K562 (cell line): Measurements from ENCODE around the gene ALK. TPM values are rescaled to one million over a fixed set of nuclear protein-coding genes. Genes with fewer than 3 reads are reported as not detected.

Experiments used
- GABPB2 ChIP-seq: fragments of 250-450 bp; sonication (Bioruptor Pico); conservative IDR thresholded peaks from 2 replicates; pipeline ENCODE4 v1.5.1; 2021; ENCODE audit warnings: mild to moderate bottlenecking
- ZSCAN29 ChIP-seq: fragments of 450-650 bp; IDR thresholded peaks from 2 replicates; pipeline ENCODE4 v1.6.1; 2017
- polyA plus RNA-seq, 8 experiments: library from polyadenylated mRNA; depleted of rRNA in 4 of 8; stranded (reverse) in 5 of 8; unstranded in 3 of 8; fragments of >200 nt; fragmentation: Nextera tagmentation in 2 of 8; fragmentation: Illumina TruSeq in 1 of 8; extraction: Ambion mirVana in 2 of 8; extraction: Trizol in 1 of 8; gene quantifications; 2 replicates each; pipeline versions ENCODE4 v1.2.1 to v1.2.3, GENCODE V29; 2011 to 2014; ENCODE audit warnings: inconsistent platforms in 1 of 8, missing spikeins in 1 of 8
- total RNA-seq, 7 experiments: library from RNA; depleted of rRNA in 6 of 7; stranded (reverse); fragments of >200 nt in 6 of 7; fragmentation: Illumina TruSeq in 2 of 7; extraction: Trizol in 2 of 7; gene quantifications; 2 replicates each; pipeline versions ENCODE4 v1.2.1 to v1.2.3, GENCODE V29; 2011 to 2021; ENCODE audit warnings: low replicate concordance in 1 of 7
- TF ChIP-seq, protein P1 (sequence below): fragments of 450-650 bp; IDR thresholded peaks from 2 replicates; pipeline ENCODE4 v1.6.1; 2016; ENCODE audit warnings: mild to moderate bottlenecking, moderate library complexity

The ALK gene
- total and polyA plus RNA-seq, 9 of the 15 experiments (the other 6 are each of a cell fraction or from before 2014, with no cell fraction given): not detected

DNA sequence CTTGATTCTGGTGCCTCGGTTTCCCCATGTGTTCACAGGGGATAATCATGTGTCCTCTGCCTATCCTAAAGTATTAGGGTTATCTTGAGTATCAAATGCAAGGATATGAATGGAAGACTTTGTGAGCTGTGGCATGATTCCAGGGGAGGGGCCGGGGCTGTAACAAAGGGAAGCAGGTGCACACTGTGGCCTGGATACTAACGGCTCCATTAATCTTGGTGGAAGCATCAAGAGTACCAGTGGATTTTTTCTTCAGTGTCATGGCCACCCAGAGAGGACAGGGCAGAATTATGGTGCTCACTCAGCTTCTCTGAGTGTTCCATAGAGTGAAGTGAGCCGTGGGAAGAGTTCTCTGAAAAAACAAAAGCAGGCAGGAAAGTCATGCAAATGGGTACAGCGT is 320.1 kb downstream of the ALK start (continued):
- TF ChIP-seq, protein P1, sequence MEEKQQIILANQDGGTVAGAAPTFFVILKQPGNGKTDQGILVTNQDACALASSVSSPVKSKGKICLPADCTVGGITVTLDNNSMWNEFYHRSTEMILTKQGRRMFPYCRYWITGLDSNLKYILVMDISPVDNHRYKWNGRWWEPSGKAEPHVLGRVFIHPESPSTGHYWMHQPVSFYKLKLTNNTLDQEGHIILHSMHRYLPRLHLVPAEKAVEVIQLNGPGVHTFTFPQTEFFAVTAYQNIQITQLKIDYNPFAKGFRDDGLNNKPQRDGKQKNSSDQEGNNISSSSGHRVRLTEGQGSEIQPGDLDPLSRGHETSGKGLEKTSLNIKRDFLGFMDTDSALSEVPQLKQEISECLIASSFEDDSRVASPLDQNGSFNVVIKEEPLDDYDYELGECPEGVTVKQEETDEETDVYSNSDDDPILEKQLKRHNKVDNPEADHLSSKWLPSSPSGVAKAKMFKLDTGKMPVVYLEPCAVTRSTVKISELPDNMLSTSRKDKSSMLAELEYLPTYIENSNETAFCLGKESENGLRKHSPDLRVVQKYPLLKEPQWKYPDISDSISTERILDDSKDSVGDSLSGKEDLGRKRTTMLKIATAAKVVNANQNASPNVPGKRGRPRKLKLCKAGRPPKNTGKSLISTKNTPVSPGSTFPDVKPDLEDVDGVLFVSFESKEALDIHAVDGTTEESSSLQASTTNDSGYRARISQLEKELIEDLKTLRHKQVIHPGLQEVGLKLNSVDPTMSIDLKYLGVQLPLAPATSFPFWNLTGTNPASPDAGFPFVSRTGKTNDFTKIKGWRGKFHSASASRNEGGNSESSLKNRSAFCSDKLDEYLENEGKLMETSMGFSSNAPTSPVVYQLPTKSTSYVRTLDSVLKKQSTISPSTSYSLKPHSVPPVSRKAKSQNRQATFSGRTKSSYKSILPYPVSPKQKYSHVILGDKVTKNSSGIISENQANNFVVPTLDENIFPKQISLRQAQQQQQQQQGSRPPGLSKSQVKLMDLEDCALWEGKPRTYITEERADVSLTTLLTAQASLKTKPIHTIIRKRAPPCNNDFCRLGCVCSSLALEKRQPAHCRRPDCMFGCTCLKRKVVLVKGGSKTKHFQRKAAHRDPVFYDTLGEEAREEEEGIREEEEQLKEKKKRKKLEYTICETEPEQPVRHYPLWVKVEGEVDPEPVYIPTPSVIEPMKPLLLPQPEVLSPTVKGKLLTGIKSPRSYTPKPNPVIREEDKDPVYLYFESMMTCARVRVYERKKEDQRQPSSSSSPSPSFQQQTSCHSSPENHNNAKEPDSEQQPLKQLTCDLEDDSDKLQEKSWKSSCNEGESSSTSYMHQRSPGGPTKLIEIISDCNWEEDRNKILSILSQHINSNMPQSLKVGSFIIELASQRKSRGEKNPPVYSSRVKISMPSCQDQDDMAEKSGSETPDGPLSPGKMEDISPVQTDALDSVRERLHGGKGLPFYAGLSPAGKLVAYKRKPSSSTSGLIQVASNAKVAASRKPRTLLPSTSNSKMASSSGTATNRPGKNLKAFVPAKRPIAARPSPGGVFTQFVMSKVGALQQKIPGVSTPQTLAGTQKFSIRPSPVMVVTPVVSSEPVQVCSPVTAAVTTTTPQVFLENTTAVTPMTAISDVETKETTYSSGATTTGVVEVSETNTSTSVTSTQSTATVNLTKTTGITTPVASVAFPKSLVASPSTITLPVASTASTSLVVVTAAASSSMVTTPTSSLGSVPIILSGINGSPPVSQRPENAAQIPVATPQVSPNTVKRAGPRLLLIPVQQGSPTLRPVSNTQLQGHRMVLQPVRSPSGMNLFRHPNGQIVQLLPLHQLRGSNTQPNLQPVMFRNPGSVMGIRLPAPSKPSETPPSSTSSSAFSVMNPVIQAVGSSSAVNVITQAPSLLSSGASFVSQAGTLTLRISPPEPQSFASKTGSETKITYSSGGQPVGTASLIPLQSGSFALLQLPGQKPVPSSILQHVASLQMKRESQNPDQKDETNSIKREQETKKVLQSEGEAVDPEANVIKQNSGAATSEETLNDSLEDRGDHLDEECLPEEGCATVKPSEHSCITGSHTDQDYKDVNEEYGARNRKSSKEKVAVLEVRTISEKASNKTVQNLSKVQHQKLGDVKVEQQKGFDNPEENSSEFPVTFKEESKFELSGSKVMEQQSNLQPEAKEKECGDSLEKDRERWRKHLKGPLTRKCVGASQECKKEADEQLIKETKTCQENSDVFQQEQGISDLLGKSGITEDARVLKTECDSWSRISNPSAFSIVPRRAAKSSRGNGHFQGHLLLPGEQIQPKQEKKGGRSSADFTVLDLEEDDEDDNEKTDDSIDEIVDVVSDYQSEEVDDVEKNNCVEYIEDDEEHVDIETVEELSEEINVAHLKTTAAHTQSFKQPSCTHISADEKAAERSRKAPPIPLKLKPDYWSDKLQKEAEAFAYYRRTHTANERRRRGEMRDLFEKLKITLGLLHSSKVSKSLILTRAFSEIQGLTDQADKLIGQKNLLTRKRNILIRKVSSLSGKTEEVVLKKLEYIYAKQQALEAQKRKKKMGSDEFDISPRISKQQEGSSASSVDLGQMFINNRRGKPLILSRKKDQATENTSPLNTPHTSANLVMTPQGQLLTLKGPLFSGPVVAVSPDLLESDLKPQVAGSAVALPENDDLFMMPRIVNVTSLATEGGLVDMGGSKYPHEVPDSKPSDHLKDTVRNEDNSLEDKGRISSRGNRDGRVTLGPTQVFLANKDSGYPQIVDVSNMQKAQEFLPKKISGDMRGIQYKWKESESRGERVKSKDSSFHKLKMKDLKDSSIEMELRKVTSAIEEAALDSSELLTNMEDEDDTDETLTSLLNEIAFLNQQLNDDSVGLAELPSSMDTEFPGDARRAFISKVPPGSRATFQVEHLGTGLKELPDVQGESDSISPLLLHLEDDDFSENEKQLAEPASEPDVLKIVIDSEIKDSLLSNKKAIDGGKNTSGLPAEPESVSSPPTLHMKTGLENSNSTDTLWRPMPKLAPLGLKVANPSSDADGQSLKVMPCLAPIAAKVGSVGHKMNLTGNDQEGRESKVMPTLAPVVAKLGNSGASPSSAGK: no peak
- no peak for TF ChIP-seq ZSCAN29
- no peak for TF ChIP-seq GABPB2 (CRISPR knock-in tag)
- TF ChIP-seq, all 486 proteins: peak for 0
